Caco-2 (cell line): Measurements from ENCODE around the gene LIMS2. TPM values are rescaled to one million over a fixed set of nuclear protein-coding genes. Genes with fewer than 3 reads are reported as not detected.

ENCODE experiments used
- BruUV-seq: library from RNA; stranded (reverse); fragments of 400-500 nt; replicated peaks from 2 replicates; lab custom pipeline; 2021; lab: Mats Ljungman, UMichigan
- CTCF ChIA-PET: fragments of 300-600 bp; sonication (Branson Sonifier 250); formaldehyde crosslinking; loops from one replicate; lab custom pipeline; 2022; ENCODE audit warnings: antibody characterized with exemption; lab: Charles Lee
- POLR2A ChIA-PET: fragments of 300-600 bp; sonication (Branson Sonifier 250); formaldehyde crosslinking; loops from one replicate; lab custom pipeline; 2022; ENCODE audit warnings: antibody characterized with exemption; lab: Charles Lee
- DNase-seq, 2 experiments: peaks; one replicate each; pipeline versions ENCODE4 v3.0.0 to v3.0.0-alpha.2; 2020 to 2022
- H3K27me3 ChIP-seq: replicated peaks from 2 replicates; pipeline ENCODE4 v1.6.0; 2011; ENCODE audit warnings: low read length; ENCODE audit not compliant: control insufficient read depth, insufficient read depth
- H3K36me3 ChIP-seq: 2 replicates; pipeline ENCODE4 v1.5.1; 2011; ENCODE audit warnings: low read length; ENCODE audit not compliant: control insufficient read depth, insufficient read depth
- H3K4me1 ChIP-seq: fragments of 250-450 bp; sonication (Bioruptor Pico); 2 replicates; pipeline ENCODE4 v1.5.1; 2020; ENCODE audit warnings: mild to moderate bottlenecking
- H3K4me3 ChIP-seq: 2 replicates; pipeline ENCODE4 v1.5.1; 2011; ENCODE audit warnings: low read depth, mild to moderate bottlenecking, control low read depth, low read length
- H3K9me3 ChIP-seq: fragments of 250-450 bp; sonication (Bioruptor Pico); 2 replicates; pipeline ENCODE4 v1.5.1; 2020; ENCODE audit warnings: mild to moderate bottlenecking, moderate library complexity
- H3K27ac Mint-ChIP-seq: one replicate; pipeline ENCODE4 v1.8.0; 2022; ENCODE audit warnings: mixed read lengths; ENCODE audit not compliant: unreplicated experiment
- H3K27me3 Mint-ChIP-seq: one replicate; pipeline ENCODE4 v1.8.0; 2022; ENCODE audit warnings: mixed read lengths; ENCODE audit not compliant: insufficient read depth, unreplicated experiment
- H3K36me3 Mint-ChIP-seq: one replicate; pipeline ENCODE4 v1.8.0; 2022; ENCODE audit warnings: mild to moderate bottlenecking, mixed read lengths; ENCODE audit not compliant: insufficient read depth, unreplicated experiment
- H3K4me1 Mint-ChIP-seq: one replicate; pipeline ENCODE4 v1.8.0; 2022; ENCODE audit warnings: low read depth, mixed read lengths; ENCODE audit not compliant: unreplicated experiment
- H3K4me3 Mint-ChIP-seq: one replicate; pipeline ENCODE4 v1.8.0; 2022; ENCODE audit warnings: mild to moderate bottlenecking, moderate library complexity, mixed read lengths; ENCODE audit not compliant: unreplicated experiment
- H3K9me3 Mint-ChIP-seq: one replicate; pipeline ENCODE4 v1.8.0; 2022; ENCODE audit warnings: mixed read lengths; ENCODE audit not compliant: unreplicated experiment
- CTCF ChIP-seq, 2 experiments: fragments of 200-600 bp in 1 of 2; IDR thresholded peaks; 1 replicate in 1 of 2; 2 replicates in 1 of 2; pipeline versions ENCODE4 v1.5.1 to v1.8.0; 2011 to 2022; ENCODE audit warnings: antibody characterized with exemption in 1 of 2, control low read depth in 1 of 2, inconsistent platforms in 1 of 2, low read depth in 1 of 2, low read length in 1 of 2, mild to moderate bottlenecking in 1 of 2, moderate library complexity in 1 of 2; ENCODE audit not compliant: insufficient read depth in 1 of 2, severe bottlenecking in 1 of 2, unreplicated experiment in 1 of 2
- intact Hi-C: fragments of 100-400 bp; cut with micrococcal nuclease; formaldehyde crosslinking; loops from one replicate; pipeline ENCODE4 v1.10.0; 2022; ENCODE audit not compliant: unreplicated experiment
- total RNA-seq: library from RNA; stranded (reverse); gene quantifications from 2 replicates; pipeline ENCODE4 v1.2.3, GENCODE V29; 2022

LIMS2 gene
- total RNA-seq, 1 experiment from 2014 or later: 10.0 TPM

GRCh38 chr2:127649684-127650040 lies 25.7 kb downstream of the LIMS2 start:
- Mint-ChIP-seq H3K4me3 (no peak overlapping the region), H3K36me3 (no peaks in the 10 kb centered on the region), H3K27me3 (no peaks in the 10 kb centered on the region), H3K9me3 (no peaks in the 10 kb centered on the region), H3K4me1 (no peaks in the 10 kb centered on the region), H3K27ac (no peak overlapping the region)
- intact Hi-C loops: loop anchor here (1.0 to 2.0 kb wide), 4 partner anchors 26 to 453 kb away; partner anchors contain the start of genes IWS1 and LIMS2
- Histone ChIP-seq H3K27me3 (no peaks in the 10 kb centered on the region), H3K4me1 (peaks cover 11% of the 10 kb centered on the region), H3K4me3 (no peak overlapping the region), H3K9me3 (no peaks in the 10 kb centered on the region), H3K36me3 (no peaks in the 10 kb centered on the region)
- BruUV-seq: no TSS peak
- ChIA-PET POLR2A (interaction anchor here (1.5 kb wide), 1 partner anchor 123 kb away, joined by 4 read pairs; the partner anchor contains the start of gene IWS1), CTCF (interaction anchor here (0.8 to 2.5 kb wide), 7 partner anchors 11 to 453 kb away, joined by 3 to 43 read pairs (median 4); partner anchors contain the start of gene LIMS2)
- TF ChIP-seq CTCF (IDR thresholded peaks at IDR 0.05; ENCODE audit: insufficient read depth in 1 of 2, low read depth in 1 of 2, low read length in 1 of 2, severe bottlenecking in 1 of 2, unreplicated experiment in 1 of 2): peak; percentile 82 to 86
- peak; percentile 87 to 90 for DNase-seq

GRCh38 chr2:127649100-127649611 lies 26.2 kb downstream of the LIMS2 start:
- no peaks in the 10 kb centered on the region for H3K27me3 Mint-ChIP-seq
- H3K9me3 Mint-ChIP-seq: no peaks in the 10 kb centered on the region
- no peak overlapping the region for H3K4me3 Mint-ChIP-seq
- no peaks in the 10 kb centered on the region for H3K36me3 Mint-ChIP-seq
- H3K4me1 Mint-ChIP-seq: no peaks in the 10 kb centered on the region
- no peaks in the 10 kb centered on the region for H3K9me3 ChIP-seq
- no peak for DNase-seq
- intact Hi-C loops: loop anchor here (1.0 to 2.0 kb wide), 4 partner anchors 26 to 452 kb away; partner anchors contain the start of genes IWS1 and LIMS2
- H3K27ac Mint-ChIP-seq: no peak overlapping the region
- H3K27me3 ChIP-seq: no peaks in the 10 kb centered on the region
- ChIA-PET CTCF (interaction anchor here (1.0 to 2.5 kb wide), 3 partner anchors 51 to 452 kb away, joined by 3 to 43 read pairs (median 11); no protein-coding TSS in a partner anchor), POLR2A (interaction anchor here (1.5 kb wide), 1 partner anchor 123 kb away, joined by 4 read pairs; the partner anchor contains the start of gene IWS1)
- no peak for TF ChIP-seq CTCF (IDR thresholded peaks at IDR 0.05; ENCODE audit: insufficient read depth in 1 of 2, low read depth in 1 of 2, low read length in 1 of 2, severe bottlenecking in 1 of 2, unreplicated experiment in 1 of 2)
- no TSS peak for BruUV-seq
- H3K4me3 ChIP-seq: no peak overlapping the region
- H3K4me1 ChIP-seq: peaks cover 11% of the 10 kb centered on the region
- no peaks in the 10 kb centered on the region for H3K36me3 ChIP-seq

- Mint-ChIP-seq H3K4me3 (no peak overlapping the region), H3K36me3 (no peaks in the 10 kb centered on the region), H3K27me3 (no peaks in the 10 kb centered on the region), H3K9me3 (no peaks in the 10 kb centered on the region), H3K4me1 (no peaks in the 10 kb centered on the region), H3K27ac (no peak overlapping the region)
- no peak for TF ChIP-seq CTCF (IDR thresholded peaks at IDR 0.05; ENCODE audit: insufficient read depth in 1 of 2, low read depth in 1 of 2, low read length in 1 of 2, severe bottlenecking in 1 of 2, unreplicated experiment in 1 of 2)
- intact Hi-C loops: loop anchor here (2.0 kb wide), 2 partner anchors 122 to 452 kb away; partner anchors contain the start of gene IWS1
- Histone ChIP-seq H3K9me3 (no peaks in the 10 kb centered on the region), H3K4me3 (no peak overlapping the region), H3K27me3 (no peaks in the 10 kb centered on the region), H3K36me3 (no peaks in the 10 kb centered on the region), H3K4me1 (peaks cover 11% of the 10 kb centered on the region)
- CTCF ChIA-PET: interaction anchor here (1.3 kb wide), 1 partner anchor 57 kb away, joined by 3 read pairs; no protein-coding TSS in a partner anchor
- DNase-seq: no peak
- POLR2A ChIA-PET: no interaction called here
- BruUV-seq: no TSS peak
These were observed 27.0 kb downstream of the LIMS2 start for GRCh38 chr2:127648321-127648720.
